DOHH2 (cell line): Measurements from ENCODE around the gene TYRO3.
A peak's percentile ranks its signal among the peaks of the same experiment; 100 is the strongest.

Experiments
- CTCF ChIP-seq: fragments of 200-600 bp; sonication (generic); IDR thresholded peaks from one replicate; pipeline ENCODE4 v1.5.1; 2014; ENCODE audit warnings: antibody characterized with exemption, mild to moderate bottlenecking, low read depth, low read length; ENCODE audit not compliant: poor library complexity, severe bottlenecking
- EZH2phosphoT487 ChIP-seq: fragments of 200-600 bp; sonication (generic); IDR thresholded peaks from 2 replicates; pipeline ENCODE4 v1.6.1; 2017; ENCODE audit warnings: borderline replicate concordance, mild to moderate bottlenecking, antibody characterized with exemption, low read length, moderate library complexity, mixed read lengths

DNA sequence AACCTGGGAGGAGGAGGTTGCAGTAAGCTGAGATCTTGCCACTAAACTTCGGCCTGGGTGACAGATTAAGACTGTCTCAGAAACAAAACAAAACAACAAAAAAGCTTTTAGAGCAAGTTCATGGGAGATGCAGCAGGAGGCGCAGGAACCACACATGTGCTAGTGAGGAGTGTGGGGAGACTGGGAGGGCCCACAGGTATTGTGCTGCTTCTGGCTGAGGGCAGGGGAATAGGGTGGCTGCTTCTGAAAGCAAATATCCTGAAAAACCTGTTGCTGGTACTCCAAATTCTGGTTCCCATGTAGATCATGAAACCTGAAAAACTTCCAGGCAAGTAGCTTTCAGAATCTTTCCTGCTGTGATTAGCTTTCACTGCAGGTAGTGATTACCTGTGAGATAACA is 22.1 kb downstream of the TYRO3 start:
- TF ChIP-seq CTCF (peak; percentile 54), EZH2phosphoT487 (no peak)
